B cell (primary cell): ENCODE data around the gene TMEM140. TPM values are rescaled to one million over a fixed set of nuclear protein-coding genes. Genes with fewer than 3 reads are reported as not detected.
"Not testable (repeated sequence)": the region's sequence is repeated elsewhere in the genome, so short reads cannot be mapped to it uniquely, and the experiment has no call there.

Experiments used
- ATAC-seq: fragments of 200-7000 bp; cut with Tn5 transposase; one replicate; pipeline ENCODE4 v1.10.0; 2021; ENCODE audit warnings: low read depth, mild to moderate bottlenecking, moderate number of reproducible peaks, moderate library complexity
- CTCF ChIA-PET: fragments of 350-600 bp; sonication (Branson Sonifier 250); formaldehyde crosslinking; loops from one replicate; lab custom pipeline; 2021; ENCODE audit warnings: antibody characterized with exemption, inconsistent platforms; lab: Charles Lee
- POLR2A ChIA-PET: fragments of 350-600 bp; sonication (Branson Sonifier 250); formaldehyde crosslinking; loops from one replicate; lab custom pipeline; 2021; ENCODE audit warnings: antibody characterized with exemption; lab: Charles Lee
- DNase-seq: peaks from one replicate; pipeline ENCODE4 v3.0.0; 2013
- H2AFZ ChIP-seq: 2 replicates; pipeline ENCODE4 v1.6.1; 2012; ENCODE audit warnings: mild to moderate bottlenecking, low read depth, low read length; ENCODE audit not compliant: insufficient read depth, poor library complexity, severe bottlenecking
- H3K27ac ChIP-seq, 2 donors: 1 replicate in 1 of 2; 2 replicates in 1 of 2; pipeline ENCODE4 v1.5.1; 2012 to 2013; ENCODE audit warnings: low read length in 2 of 2, mild to moderate bottlenecking in 2 of 2, moderate library complexity in 1 of 2
- H3K27me3 ChIP-seq, 4 experiments: fragments of 200-600 bp in 1 of 4; sonication (generic) in 1 of 4; replicated peaks in 1 of 4; 1 replicate in 2 of 4; 2 replicates in 2 of 4; pipeline versions ENCODE4 v1.6.1 to v1.7.0; 2013 to 2016; ENCODE audit warnings: low read length in 3 of 4, mild to moderate bottlenecking in 2 of 4, mixed read lengths in 1 of 4, moderate library complexity in 1 of 4; ENCODE audit not compliant: insufficient read depth in 4 of 4, control insufficient read depth in 3 of 4; ENCODE audit errors: control extremely low read depth in 1 of 4
- H3K36me3 ChIP-seq, 2 experiments: replicated peaks in 1 of 2; 1 replicate in 1 of 2; 2 replicates in 1 of 2; pipeline versions ENCODE4 v1.6.1 to v1.7.1; 2013; ENCODE audit warnings: low read length in 1 of 2; ENCODE audit not compliant: insufficient read depth in 2 of 2, control insufficient read depth in 1 of 2; ENCODE audit errors: control extremely low read depth in 1 of 2, extremely low read depth in 1 of 2
- H3K4me1 ChIP-seq, 2 donors: fragments of 200-600 bp in 1 of 2; sonication (generic) in 1 of 2; 1 replicate in 1 of 2; 2 replicates in 1 of 2; pipeline versions ENCODE4 v1.5.1 to v1.6.1; 2013 to 2017; ENCODE audit warnings: low read length in 2 of 2; ENCODE audit not compliant: control insufficient read depth in 2 of 2, insufficient read depth in 2 of 2
- H3K4me2 ChIP-seq: replicated peaks from 2 replicates; pipeline ENCODE3; 2012; ENCODE audit warnings: mild to moderate bottlenecking, low read depth, low read length; ENCODE audit not compliant: poor library complexity, severe bottlenecking
- H3K4me3 ChIP-seq, 5 experiments: fragments of 200-600 bp in 1 of 5; sonication (generic) in 1 of 5; 1 replicate in 3 of 5; 2 replicates in 2 of 5; pipeline versions ENCODE4 v1.5.1 to v1.7.0; 2011 to 2016; ENCODE audit warnings: low read length in 4 of 5, mild to moderate bottlenecking in 4 of 5, low read depth in 2 of 5, control low read depth in 1 of 5, moderate library complexity in 1 of 5; ENCODE audit not compliant: insufficient read depth in 1 of 5; ENCODE audit errors: control extremely low read depth in 1 of 5, extremely low read depth in 1 of 5
- H3K79me2 ChIP-seq: fragments of 200-600 bp; sonication (generic); one replicate; pipeline ENCODE4 v1.6.0; 2016; ENCODE audit warnings: low read length; ENCODE audit not compliant: control insufficient read depth, insufficient read depth
- H3K9ac ChIP-seq: fragments of 200-600 bp; sonication (generic); 2 replicates; pipeline ENCODE4 v1.6.1; 2017; ENCODE audit warnings: mild to moderate bottlenecking, low read length, moderate library complexity
- H3K9me3 ChIP-seq, 3 donors: one replicate each; pipeline versions ENCODE4 v1.6.1 to v1.7.1; 2013; ENCODE audit warnings: low read length in 2 of 3; ENCODE audit not compliant: control insufficient read depth in 2 of 3, insufficient read depth in 1 of 3; ENCODE audit errors: control extremely low read depth in 1 of 3
- H4K20me1 ChIP-seq: 2 replicates; pipeline ENCODE4 v1.6.0; 2012; ENCODE audit warnings: mild to moderate bottlenecking, low read length; ENCODE audit not compliant: insufficient read depth, control insufficient read depth, poor library complexity, severe bottlenecking
- H3K27ac Mint-ChIP-seq: one replicate; pipeline ENCODE4 v1.8.0; 2021; ENCODE audit warnings: mixed read lengths
- H3K27me3 Mint-ChIP-seq: one replicate; pipeline ENCODE4 v1.8.0; 2021; ENCODE audit warnings: mixed read lengths
- H3K4me1 Mint-ChIP-seq: one replicate; pipeline ENCODE4 v1.8.0; 2021; ENCODE audit warnings: mixed read lengths
- H3K4me3 Mint-ChIP-seq: one replicate; pipeline ENCODE4 v1.8.0; 2021; ENCODE audit warnings: mixed read lengths
- H3K9me3 Mint-ChIP-seq: one replicate; pipeline ENCODE4 v1.8.0; 2022; ENCODE audit warnings: mixed read lengths; ENCODE audit not compliant: insufficient read depth
- CTCF ChIP-seq: fragments of 200-600 bp; IDR thresholded peaks from one replicate; pipeline ENCODE4 v1.8.0; 2022; ENCODE audit warnings: antibody characterized with exemption, mild to moderate bottlenecking
- EZH2 ChIP-seq: IDR thresholded peaks from 2 replicates; pipeline ENCODE4 v1.6.1; 2012; ENCODE audit warnings: borderline replicate concordance, low read depth, mild to moderate bottlenecking, moderate library complexity, low read length; ENCODE audit not compliant: insufficient read depth, poor library complexity, severe bottlenecking
- WGBS: methylation state at CpG from one replicate; pipeline ENCODE4 v1.1.5; 2013; ENCODE audit warnings: missing lambda C conversion rate; ENCODE audit not compliant: insufficient coverage; 5-methylcytosine and 5-hydroxymethylcytosine counted together
- intact Hi-C: fragments of 100-400 bp; cut with micrococcal nuclease; formaldehyde crosslinking; loops from one replicate; pipeline ENCODE4 v1.10.0; 2022
- polyA plus RNA-seq: library from polyadenylated mRNA; depleted of rRNA; stranded (reverse); fragments of >200 nt; gene quantifications from 2 replicates; pipeline ENCODE4 v1.2.3, GENCODE V29; 2012
- total RNA-seq, 2 donors: library from RNA; stranded (reverse); fragments of 120-200 nt in 1 of 2; gene quantifications; 1 replicate in 1 of 2; 2 replicates in 1 of 2; pipeline versions ENCODE4 v1.2.3 to v1.2.4, GENCODE V29; 2013 to 2022

Gene TMEM140
- total and polyA plus RNA-seq, 2 donors (not counting 1 experiment from before 2014, with no cell fraction given) = 3.8 to 79.1 TPM

DNA sequence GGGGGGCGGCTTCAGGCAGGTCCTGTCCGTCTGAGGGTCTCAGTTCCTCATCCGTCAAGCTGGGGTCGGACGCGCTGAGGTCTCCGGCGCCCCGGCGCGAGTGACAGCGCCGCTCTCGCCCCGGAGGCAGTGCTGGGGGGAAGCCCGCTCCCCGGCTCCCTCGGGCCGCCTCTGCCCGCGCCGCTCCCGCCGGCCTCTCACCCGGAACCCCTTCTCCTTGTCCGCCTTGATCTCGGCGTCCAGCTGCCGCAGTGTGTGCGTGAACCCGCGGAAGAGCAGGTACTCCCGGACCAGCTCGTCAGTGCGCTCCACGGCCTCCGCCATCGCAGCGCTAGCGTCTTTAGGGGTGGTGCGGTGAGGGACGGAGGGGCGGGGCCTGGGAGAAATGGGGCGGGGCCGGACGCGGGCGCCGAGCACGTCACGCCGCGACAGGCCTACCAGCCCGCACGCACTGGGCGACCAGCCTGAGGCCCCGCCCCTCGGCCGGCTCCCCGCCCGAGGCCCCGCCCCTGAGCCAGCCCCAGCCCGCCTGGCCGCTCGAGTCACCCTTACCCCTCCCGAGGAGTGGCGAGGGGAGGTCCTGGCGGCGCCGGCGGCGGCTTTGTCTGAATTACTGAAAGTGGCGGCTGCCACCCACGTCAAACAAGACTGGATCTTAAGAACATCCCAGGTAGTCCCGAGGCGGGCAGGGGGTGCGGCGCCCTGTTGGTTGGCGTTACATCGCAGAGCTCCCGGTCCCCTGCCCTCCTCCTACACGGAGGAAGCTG, 63.5 kb downstream of the TMEM140 start, which contains the start of gene WDR91:
Gene WDR91 (minus strand): TSS at position 348 of the 767 bp plus-strand sequence. CDS start 24 bp downstream, at position 324.
- WGBS = under 1% methylated on average over 81 of the region's 82 CpGs
- Histone ChIP-seq H3K9me3 (no peaks in the 10 kb centered on the region), H3K27me3 (no peaks in the 10 kb centered on the region), H4K20me1 (no peaks in the 10 kb centered on the region), H2AFZ (peak within 1 kb of the TSS; percentile 96), H3K79me2 (peaks cover 16% of the 10 kb centered on the region), H3K27ac (peak within 1 kb of the TSS; percentile 77 to 92), H3K4me3 (peak within 1 kb of the TSS; percentile 82 to 98 (median 88)), H3K9ac (peak within 1 kb of the TSS; percentile 97), H3K36me3 (no peaks in the 10 kb centered on the region), H3K4me1 (peaks cover 34 to 35% of the 10 kb centered on the region in 2 donors), H3K4me2 (peak within 1 kb of the TSS; percentile 98)
- peak within 1 kb of the TSS; percentile 97 for H3K27ac Mint-ChIP-seq
- peak; percentile 95 for DNase-seq
- no peaks in the 10 kb centered on the region for H3K27me3 Mint-ChIP-seq
- intact Hi-C loops = loop anchor here (1.0 to 2.0 kb wide), 8 partner anchors 25 to 565 kb away; partner anchors contain the start of genes AGBL3, BPGM, CNOT4 and CYREN
- H3K4me1 Mint-ChIP-seq = peaks cover 48% of the 10 kb centered on the region
- H3K4me3 Mint-ChIP-seq = peak within 1 kb of the TSS; percentile 98
- ChIA-PET CTCF (interaction anchor here (0.5 to 3.6 kb wide), 11 partner anchors 24 to 578 kb away, joined by 3 to 15 read pairs (median 3); partner anchors contain the start of genes AGBL3 and BPGM), POLR2A (interaction anchor here (0.6 to 1.7 kb wide), 5 partner anchors 15 to 63 kb away, joined by 3 to 9 read pairs (median 3); partner anchors contain the start of genes CYREN and TMEM140)
- H3K9me3 Mint-ChIP-seq = no peaks in the 10 kb centered on the region
- TF ChIP-seq CTCF (no peak), EZH2 (no peak)
- ATAC-seq = peak; percentile 94

DNA sequence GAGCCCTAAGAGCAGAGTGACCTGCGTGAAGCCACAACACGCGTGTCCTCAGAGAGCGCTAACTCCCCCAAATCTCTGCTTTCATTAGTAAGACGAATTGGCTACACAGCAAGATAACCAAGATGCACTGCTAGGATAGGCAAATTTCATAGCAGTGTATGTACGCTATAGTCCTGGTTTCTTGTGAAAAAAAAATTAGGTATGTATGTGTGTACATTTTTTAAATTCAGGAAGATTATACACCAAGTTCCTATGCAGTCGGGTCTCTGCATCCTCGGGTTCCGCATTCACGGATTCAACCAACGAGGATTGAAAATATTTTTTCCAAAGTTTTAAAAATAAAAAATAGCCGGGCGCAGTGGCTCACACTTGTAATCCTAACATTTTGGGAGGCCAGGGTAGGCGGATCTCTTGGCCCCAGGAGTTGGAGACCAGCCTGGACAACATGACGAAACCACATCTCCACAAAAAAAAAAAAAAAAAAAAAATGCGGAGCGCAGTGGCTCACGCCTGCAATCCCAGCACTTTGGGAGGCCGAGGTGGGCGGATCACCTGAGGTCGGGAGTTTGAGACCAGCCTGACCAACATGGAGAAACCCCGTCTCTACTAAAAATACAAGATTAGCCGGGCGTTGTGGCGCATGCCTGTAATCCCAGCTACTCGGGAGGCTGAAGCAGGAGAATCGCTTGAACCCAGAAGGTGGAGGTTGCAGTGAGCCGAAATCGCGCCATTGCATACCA, 64.2 kb downstream of the TMEM140 start:
- peak overlapping the region; percentile 83 for H3K27ac Mint-ChIP-seq
- ATAC-seq, H3K9me3 ChIP-seq, H3K27me3 Mint-ChIP-seq, H3K36me3 ChIP-seq, H4K20me1 ChIP-seq, H3K9me3 Mint-ChIP-seq, DNase-seq, H3K27me3 ChIP-seq: not testable (repeated sequence)
- Histone ChIP-seq H2AFZ (peak overlapping the region; percentile 96), H3K4me3 (peak overlapping the region; percentile 62 to 98 (median 68)), H3K79me2 (peaks cover 16% of the 10 kb centered on the region), H3K9ac (peak overlapping the region; percentile 97), H3K27ac (peak overlapping the region; percentile 39 to 92), H3K4me2 (peak overlapping the region; percentile 98), H3K4me1 (peaks cover 29 to 32% of the 10 kb centered on the region in 2 donors)
- CTCF ChIA-PET = interaction anchor here (0.7 to 3.6 kb wide), 3 partner anchors 30 to 579 kb away, joined by 3 to 15 read pairs (median 4); partner anchors contain the start of gene AGBL3
- peak overlapping the region; percentile 98 for H3K4me3 Mint-ChIP-seq
- intact Hi-C loops = loop anchor here (1.0 to 2.0 kb wide), 8 partner anchors 25 to 566 kb away; partner anchors contain the start of genes AGBL3, BPGM, CNOT4 and CYREN
- H3K4me1 Mint-ChIP-seq = peaks cover 42% of the 10 kb centered on the region
- 65% methylated on average over 14 of the region's 30 CpGs for WGBS
- POLR2A ChIA-PET = interaction anchor here (0.6 to 1.7 kb wide), 2 partner anchors 27 to 64 kb away, joined by 3 to 6 read pairs; partner anchors contain the start of gene TMEM140
